Hepatocyte (in vitro differentiated cells): ENCODE data around the gene CRY2. TPM values are rescaled to one million over a fixed set of nuclear protein-coding genes. Genes with fewer than 3 reads are reported as not detected.

ENCODE experiments used
- DNase-seq: peaks from one replicate; pipeline ENCODE4 v3.0.0-alpha.2; 2016; ENCODE audit warnings: low spot score
- H2AFZ ChIP-seq: fragments of 200-600 bp; sonication (generic); 2 replicates; pipeline ENCODE4 v1.6.0; 2016; ENCODE audit warnings: antibody characterized with exemption, mild to moderate bottlenecking
- H3K27ac ChIP-seq: fragments of 200-600 bp; sonication (generic); 2 replicates; pipeline ENCODE4 v1.5.1; 2016; ENCODE audit warnings: mild to moderate bottlenecking
- H3K27me3 ChIP-seq: fragments of 200-600 bp; sonication (generic); 2 replicates; pipeline ENCODE4 v1.6.1; 2016
- H3K36me3 ChIP-seq: fragments of 200-600 bp; sonication (generic); replicated peaks from 2 replicates; pipeline ENCODE4 v1.5.1; 2016; ENCODE audit warnings: low read depth; ENCODE audit not compliant: insufficient read depth
- H3K4me1 ChIP-seq: fragments of 200-600 bp; sonication (generic); 2 replicates; pipeline ENCODE4 v1.5.1; 2016; ENCODE audit warnings: mild to moderate bottlenecking, moderate library complexity; ENCODE audit not compliant: insufficient read depth
- H3K4me2 ChIP-seq: fragments of 200-600 bp; sonication (generic); 2 replicates; pipeline ENCODE4 v1.6.0; 2016
- H3K4me3 ChIP-seq: fragments of 200-600 bp; sonication (generic); 2 replicates; pipeline ENCODE4 v1.5.1; 2016; ENCODE audit warnings: mild to moderate bottlenecking
- H3K79me2 ChIP-seq: fragments of 200-600 bp; sonication (generic); 2 replicates; pipeline ENCODE4 v1.6.0; 2017; ENCODE audit warnings: mild to moderate bottlenecking
- H3K9me2 ChIP-seq: fragments of 200-600 bp; sonication (generic); replicated peaks from 2 replicates; pipeline ENCODE4 v1.6.0; 2017; ENCODE audit warnings: mild to moderate bottlenecking; ENCODE audit not compliant: insufficient read depth
- H3K9me3 ChIP-seq: fragments of 200-600 bp; sonication (generic); 2 replicates; pipeline ENCODE4 v1.5.1; 2016; ENCODE audit warnings: low read depth, mild to moderate bottlenecking
- H4K20me1 ChIP-seq: fragments of 200-600 bp; sonication (generic); 2 replicates; pipeline ENCODE4 v1.6.0; 2016; ENCODE audit warnings: mild to moderate bottlenecking; ENCODE audit not compliant: insufficient read depth, poor library complexity, severe bottlenecking
- CTCF ChIP-seq: fragments of 200-600 bp; sonication (generic); IDR thresholded peaks from 2 replicates; pipeline ENCODE4 v1.5.1; 2016; ENCODE audit warnings: antibody characterized with exemption, mild to moderate bottlenecking; ENCODE audit not compliant: poor library complexity
- EZH2 ChIP-seq: fragments of 200-600 bp; sonication (generic); IDR thresholded peaks from 2 replicates; pipeline ENCODE4 v1.6.1; 2016; ENCODE audit warnings: antibody characterized with exemption, mild to moderate bottlenecking, borderline replicate concordance
- EZH2phosphoT487 ChIP-seq: fragments of 200-600 bp; sonication (generic); IDR thresholded peaks from one replicate; pipeline ENCODE4 v1.6.1; 2018; ENCODE audit warnings: antibody characterized with exemption, mild to moderate bottlenecking, low read depth, moderate library complexity; ENCODE audit not compliant: unreplicated experiment, severe bottlenecking
- WGBS: methylation state at CpG from one replicate; pipeline ENCODE4 v1.1.6; 2016; ENCODE audit warnings: low lambda C conversion rate; ENCODE audit errors: missing lambda C conversion rate; 5-methylcytosine and 5-hydroxymethylcytosine counted together
- polyA plus RNA-seq: library from polyadenylated mRNA; unstranded; fragments of >200 nt; fragmentation: Nextera tagmentation; extraction: Ambion mirVana; gene quantifications from 2 replicates; pipeline ENCODE4 v1.2.1, GENCODE V29; 2016
- total RNA-seq: library from RNA; depleted of rRNA; stranded (reverse); fragments of >200 nt; gene quantifications from 2 replicates; pipeline ENCODE4 v1.2.3, GENCODE V29; 2014

CRY2 gene
- total and polyA plus RNA-seq, 2 experiments from 2014 or later, result 23.8 to 27.6 TPM

GRCh38 chr11:45886816-45887520, 39.7 kb downstream of the CRY2 start:
- no peak overlapping the region for H3K4me3 ChIP-seq
- no peak overlapping the region for H2AFZ ChIP-seq
- H3K27me3 ChIP-seq, result no peaks in the 10 kb centered on the region
- WGBS, result 89% methylated on average over 4 of the region's 4 CpGs
- no peak for DNase-seq
- no peaks in the 10 kb centered on the region for H3K36me3 ChIP-seq
- H3K79me2 ChIP-seq, result no peaks in the 10 kb centered on the region
- no peaks in the 10 kb centered on the region for H4K20me1 ChIP-seq
- no peak overlapping the region for H3K4me2 ChIP-seq
- TF ChIP-seq EZH2, result no peak
- H3K9me2 ChIP-seq, result no peaks in the 10 kb centered on the region
- H3K9me3 ChIP-seq, result no peaks in the 10 kb centered on the region
- H3K4me1 ChIP-seq, result no peaks in the 10 kb centered on the region
- no peak overlapping the region for H3K27ac ChIP-seq

- 91% methylated on average over 10 of the region's 10 CpGs for WGBS
- DNase-seq, result no peak
- Histone ChIP-seq H2AFZ (no peak overlapping the region), H3K4me2 (no peak overlapping the region), H3K79me2 (no peaks in the 10 kb centered on the region), H3K4me3 (no peak overlapping the region), H3K4me1 (no peaks in the 10 kb centered on the region), H4K20me1 (no peaks in the 10 kb centered on the region), H3K9me2 (no peaks in the 10 kb centered on the region), H3K27me3 (no peaks in the 10 kb centered on the region), H3K9me3 (no peaks in the 10 kb centered on the region), H3K27ac (no peak overlapping the region), H3K36me3 (no peaks in the 10 kb centered on the region)
- no peak for TF ChIP-seq EZH2phosphoT487
- no peak for TF ChIP-seq CTCF
- no peak for TF ChIP-seq EZH2
Observed at GRCh38 chr11:45887587-45887986, 40.3 kb downstream of the CRY2 start.

GRCh38 chr11:45889555-45889954, 42.3 kb downstream of the CRY2 start:
- no peaks in the 10 kb centered on the region for H3K36me3 ChIP-seq
- no peak overlapping the region for H3K27ac ChIP-seq
- H3K4me3 ChIP-seq, result no peak overlapping the region
- H2AFZ ChIP-seq, result no peak overlapping the region
- H3K27me3 ChIP-seq, result no peaks in the 10 kb centered on the region
- no peak overlapping the region for H3K4me2 ChIP-seq
- no peak for DNase-seq
- H4K20me1 ChIP-seq, result no peaks in the 10 kb centered on the region
- H3K4me1 ChIP-seq, result no peaks in the 10 kb centered on the region
- TF ChIP-seq CTCF (no peak), EZH2phosphoT487 (no peak), EZH2 (no peak)
- H3K79me2 ChIP-seq, result no peaks in the 10 kb centered on the region
- H3K9me3 ChIP-seq, result no peaks in the 10 kb centered on the region
- H3K9me2 ChIP-seq, result no peaks in the 10 kb centered on the region
- 83% methylated on average over 8 of the region's 8 CpGs for WGBS

- TF ChIP-seq EZH2 (no peak), CTCF (no peak), EZH2phosphoT487 (no peak)
- no peak overlapping the region for H2AFZ ChIP-seq
- 94% methylated on average over 9 of the region's 9 CpGs for WGBS
- H3K4me3 ChIP-seq, result no peak overlapping the region
- no peaks in the 10 kb centered on the region for H3K9me2 ChIP-seq
- H3K27ac ChIP-seq, result no peak overlapping the region
- H4K20me1 ChIP-seq, result no peaks in the 10 kb centered on the region
- DNase-seq, result no peak
- no peaks in the 10 kb centered on the region for H3K36me3 ChIP-seq
- no peaks in the 10 kb centered on the region for H3K79me2 ChIP-seq
- no peaks in the 10 kb centered on the region for H3K27me3 ChIP-seq
- no peak overlapping the region for H3K4me2 ChIP-seq
- no peaks in the 10 kb centered on the region for H3K4me1 ChIP-seq
- no peaks in the 10 kb centered on the region for H3K9me3 ChIP-seq
Observed at GRCh38 chr11:45889966-45890365, 42.7 kb downstream of the CRY2 start.
